Kidney epithelial cell (primary cell): ENCODE results near the gene AATK. TPM values are rescaled to one million over a fixed set of nuclear protein-coding genes. Genes with fewer than 3 reads are reported as not detected.

Experiments
- DNase-seq: peaks from one replicate; pipeline ENCODE4 v3.0.0-alpha.2; 2010; ENCODE audit warnings: low read depth
- H3K27me3 ChIP-seq: 2 replicates; pipeline ENCODE4 v1.6.0; 2011; ENCODE audit warnings: low read length; ENCODE audit not compliant: control insufficient read depth, insufficient read depth
- H3K36me3 ChIP-seq: 2 replicates; pipeline ENCODE4 v1.5.1; 2011; ENCODE audit warnings: low read length; ENCODE audit not compliant: control insufficient read depth, insufficient read depth
- H3K4me3 ChIP-seq: 2 replicates; pipeline ENCODE4 v1.5.1; 2011; ENCODE audit warnings: low read depth, mild to moderate bottlenecking, control low read depth, low read length
- CTCF ChIP-seq: IDR thresholded peaks from 2 replicates; pipeline ENCODE4 v1.5.1; 2011; ENCODE audit warnings: mild to moderate bottlenecking, moderate library complexity, low read length, control low read depth, inconsistent platforms; ENCODE audit not compliant: insufficient read depth, poor library complexity, severe bottlenecking
- total RNA-seq: library from RNA; depleted of rRNA; stranded (reverse); fragments of >200 nt; gene quantifications from 2 replicates; pipeline ENCODE4 v1.2.3, GENCODE V29; 2015

The AATK gene
- total RNA-seq, 1 donor from 2014 or later, result 0.33 TPM

DNA sequence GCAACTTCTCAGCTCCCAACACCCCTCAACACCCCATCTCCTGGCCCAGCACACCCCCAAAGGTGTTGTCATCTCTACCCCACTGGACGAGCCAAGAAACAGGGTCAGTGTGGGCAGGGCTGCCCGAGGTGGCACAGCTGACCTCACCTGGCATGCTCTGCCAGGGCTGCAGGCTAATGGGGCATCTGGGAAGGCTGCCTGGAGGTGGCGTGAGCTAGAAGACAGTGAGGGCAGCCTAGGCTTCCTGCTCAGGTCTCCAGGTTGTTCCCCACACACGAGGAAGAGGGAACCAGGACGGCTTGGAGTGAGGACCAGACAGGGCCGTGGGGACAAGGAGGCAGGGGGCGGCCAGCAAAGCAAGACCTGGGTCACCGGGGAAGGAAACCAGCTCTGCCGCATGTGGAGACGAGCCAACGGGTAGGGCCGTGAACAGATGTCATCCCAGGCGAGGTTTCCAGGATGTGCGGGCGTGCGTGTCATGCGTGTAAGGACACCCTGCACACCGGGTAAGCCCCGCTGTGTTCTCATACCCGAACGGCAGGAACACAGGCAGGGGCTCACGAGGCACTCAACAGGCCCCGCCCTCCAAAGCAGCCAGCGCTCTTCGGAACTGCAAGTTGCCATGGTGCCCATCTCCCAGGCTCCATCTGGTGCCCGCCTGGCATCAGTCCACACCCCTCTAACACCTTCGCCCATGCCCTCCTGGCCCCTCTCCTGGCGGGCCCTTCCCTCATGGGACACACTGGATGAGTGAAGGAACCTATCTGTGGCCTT lies 30.3 kb downstream of the AATK start:
- peaks cover 18% of the 10 kb centered on the region for H3K27me3 ChIP-seq
- no peak for TF ChIP-seq CTCF

DNA sequence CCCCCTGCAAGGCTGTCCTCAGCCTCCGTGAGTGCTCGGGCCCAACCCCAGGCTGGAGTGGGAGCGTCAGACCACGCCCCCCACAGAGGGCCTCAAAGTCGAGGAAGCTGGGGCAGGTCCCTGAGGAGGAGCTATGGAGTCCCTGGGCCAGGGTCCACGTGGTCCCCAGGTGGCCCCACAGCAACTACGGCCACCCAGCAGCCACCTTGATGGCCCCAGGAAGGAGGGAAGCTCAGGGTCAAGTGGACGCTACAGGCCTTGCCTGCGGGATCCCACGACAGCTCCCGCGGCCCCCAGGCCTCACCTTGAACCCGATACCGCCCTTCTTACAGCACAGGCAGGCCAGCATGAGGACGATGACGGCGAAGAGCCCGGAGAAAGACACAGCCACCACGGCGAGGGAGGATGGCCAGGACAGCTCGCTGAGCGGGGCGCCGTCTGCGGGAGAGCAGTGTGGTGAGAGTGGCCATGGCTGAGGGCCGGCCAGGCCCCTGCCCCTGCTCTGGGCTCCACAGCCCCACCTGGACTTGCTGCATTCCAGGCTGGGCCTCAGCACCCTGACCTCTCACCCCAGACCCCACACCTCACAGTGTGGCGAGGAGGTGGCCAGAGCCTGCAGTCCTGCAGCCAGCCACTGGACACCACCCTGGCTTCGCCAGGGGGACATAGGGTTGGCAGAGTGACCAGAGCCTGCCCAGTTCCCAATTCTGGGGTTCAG lies 31.8 kb downstream of the AATK start:
- no peak for TF ChIP-seq CTCF
- no peaks in the 10 kb centered on the region for H3K36me3 ChIP-seq
- no peak for DNase-seq
- peaks cover 14% of the 10 kb centered on the region for H3K27me3 ChIP-seq
- no peak overlapping the region for H3K4me3 ChIP-seq

More for the DNA sequence above, 30.3 kb downstream of the AATK start:
- H3K4me3 ChIP-seq, result no peak overlapping the region
- no peaks in the 10 kb centered on the region for H3K36me3 ChIP-seq
- DNase-seq, result no peak

DNA sequence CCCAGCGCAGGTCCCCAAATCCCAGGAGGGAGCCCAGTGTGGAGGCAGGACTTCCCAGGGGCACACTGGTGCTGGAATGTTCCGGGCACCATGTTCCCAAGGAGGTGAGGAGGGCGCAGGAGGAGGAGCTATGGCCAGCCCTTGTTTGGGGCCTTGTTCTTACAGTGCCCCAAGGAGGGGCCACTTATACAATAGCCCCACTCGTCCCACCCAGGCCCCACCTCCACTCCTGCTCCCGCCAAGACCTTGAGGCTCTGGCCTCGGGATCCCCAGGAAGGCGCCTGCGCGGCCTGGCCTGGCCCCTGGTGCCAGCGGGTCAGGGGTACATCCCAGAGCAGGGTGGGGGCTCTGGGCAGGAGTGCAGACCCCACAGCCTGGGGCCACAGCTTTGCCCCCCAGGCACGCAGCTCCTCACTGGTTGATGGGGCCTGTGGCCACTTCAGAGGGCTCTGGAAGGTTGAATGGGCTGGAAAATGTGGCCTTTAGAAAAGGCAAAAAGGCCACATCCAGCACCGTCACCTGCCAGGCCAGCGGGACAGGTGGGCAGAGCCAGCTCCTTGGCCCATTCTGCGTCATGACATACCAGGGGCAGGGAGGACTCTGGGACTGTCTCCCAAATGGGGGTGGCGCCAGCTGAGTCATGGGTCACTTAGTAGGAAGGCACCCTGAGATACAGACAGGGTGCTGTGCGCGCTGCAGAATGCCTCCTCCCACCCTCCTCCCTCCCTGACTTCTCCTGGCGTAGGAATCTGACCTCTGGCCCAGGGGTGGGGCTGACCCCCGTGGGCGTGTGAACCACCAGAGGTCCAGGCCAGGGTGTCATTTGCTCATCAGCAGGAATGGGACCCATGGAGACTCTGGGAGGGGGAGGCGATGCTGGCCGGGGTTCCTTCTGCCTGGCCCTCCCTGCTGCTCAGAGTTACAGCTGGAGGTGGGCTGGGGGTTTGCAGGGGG lies 33.0 kb downstream of the AATK start:
- TF ChIP-seq CTCF, result no peak
- no peaks in the 10 kb centered on the region for H3K36me3 ChIP-seq
- no peak for DNase-seq
- H3K27me3 ChIP-seq, result peaks cover 16% of the 10 kb centered on the region
- no peak overlapping the region for H3K4me3 ChIP-seq

GRCh38 chr17:81132197-81132540 lies 33.9 kb downstream of the AATK start:
- no peak for TF ChIP-seq CTCF
- Histone ChIP-seq H3K27me3 (peaks cover 21% of the 10 kb centered on the region), H3K36me3 (no peaks in the 10 kb centered on the region), H3K4me3 (no peak overlapping the region)
- no peak for DNase-seq

DNA sequence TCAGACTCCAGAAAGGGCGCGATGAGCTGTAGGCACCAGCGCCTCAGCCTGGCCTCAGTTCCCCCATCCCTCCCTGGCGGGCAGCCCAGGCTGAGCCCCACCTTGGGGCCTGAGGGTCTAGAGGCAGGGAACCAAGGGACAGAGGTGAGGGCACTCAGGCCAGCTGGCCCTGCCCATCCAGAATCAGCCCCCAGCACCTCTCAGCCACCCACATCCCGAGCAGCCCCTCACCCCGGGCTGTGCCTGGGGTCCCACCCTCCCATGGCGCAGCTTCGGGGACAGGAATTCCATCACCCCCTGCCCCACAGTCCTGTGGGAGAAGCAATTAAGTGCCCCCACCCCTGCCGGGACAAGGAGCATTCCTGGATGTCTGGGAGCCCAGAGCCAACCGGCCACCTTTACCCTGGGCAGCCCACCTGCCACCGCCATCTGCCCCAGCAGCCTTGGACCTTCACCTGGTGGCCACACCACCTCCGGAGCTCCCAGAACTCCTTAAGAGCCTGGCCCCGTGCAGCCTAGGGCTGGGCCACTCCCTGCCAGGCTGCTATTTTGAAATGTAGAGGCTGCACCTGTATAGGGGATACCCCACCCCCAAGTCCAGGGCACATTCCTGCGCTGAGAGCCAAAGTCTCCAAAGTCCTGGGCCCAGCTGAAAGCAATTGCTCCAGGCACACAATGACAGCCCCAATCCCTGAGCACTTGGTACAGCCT lies 34.4 kb downstream of the AATK start:
- Histone ChIP-seq H3K4me3 (no peak overlapping the region), H3K27me3 (peaks cover 21% of the 10 kb centered on the region), H3K36me3 (no peaks in the 10 kb centered on the region)
- DNase-seq, result no peak
- no peak for TF ChIP-seq CTCF
